RCC 7860 (cell line): Measurements from ENCODE around the gene NPB.
A peak's percentile ranks its signal among the peaks of the same experiment; 100 is the strongest.
"Not testable (repeated sequence)": the region's sequence is repeated elsewhere in the genome, so short reads cannot be mapped to it uniquely, and the experiment has no call there.

ENCODE experiments used
- DNase-seq: peaks from one replicate; pipeline ENCODE4 v3.0.0-alpha.2; 2015; ENCODE audit warnings: low spot score
- FAIRE-seq: peaks from 2 replicates; lab custom pipeline; 2012; peaks lifted over from hg19 to GRCh38; lab: Jason Lieb, UNC

Gene NPB

DNA sequence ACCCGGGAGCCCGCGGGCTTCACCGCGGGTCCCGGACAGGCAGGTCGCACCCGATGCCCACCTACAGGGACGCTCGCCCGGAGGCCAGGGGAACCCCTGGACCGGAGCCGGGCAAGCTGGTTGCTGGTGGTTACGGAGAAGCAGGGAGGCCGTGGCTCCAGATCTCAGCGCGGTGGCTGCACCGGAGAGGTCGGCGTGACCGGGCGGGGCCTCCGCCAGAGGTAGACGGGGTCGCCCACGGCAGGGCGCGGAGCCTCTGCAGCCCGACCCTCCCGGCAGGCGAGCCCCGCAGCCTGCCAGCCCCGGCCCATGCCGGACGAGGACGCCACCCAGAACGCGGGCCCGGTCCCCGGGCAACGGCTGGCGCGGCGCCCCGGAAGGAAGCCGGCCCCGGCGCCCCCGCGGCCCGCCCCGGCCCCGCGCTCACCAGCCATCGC, 8.8 kb downstream of the NPB start:
- DNase-seq (no peak), FAIRE-seq (no peak)

DNA sequence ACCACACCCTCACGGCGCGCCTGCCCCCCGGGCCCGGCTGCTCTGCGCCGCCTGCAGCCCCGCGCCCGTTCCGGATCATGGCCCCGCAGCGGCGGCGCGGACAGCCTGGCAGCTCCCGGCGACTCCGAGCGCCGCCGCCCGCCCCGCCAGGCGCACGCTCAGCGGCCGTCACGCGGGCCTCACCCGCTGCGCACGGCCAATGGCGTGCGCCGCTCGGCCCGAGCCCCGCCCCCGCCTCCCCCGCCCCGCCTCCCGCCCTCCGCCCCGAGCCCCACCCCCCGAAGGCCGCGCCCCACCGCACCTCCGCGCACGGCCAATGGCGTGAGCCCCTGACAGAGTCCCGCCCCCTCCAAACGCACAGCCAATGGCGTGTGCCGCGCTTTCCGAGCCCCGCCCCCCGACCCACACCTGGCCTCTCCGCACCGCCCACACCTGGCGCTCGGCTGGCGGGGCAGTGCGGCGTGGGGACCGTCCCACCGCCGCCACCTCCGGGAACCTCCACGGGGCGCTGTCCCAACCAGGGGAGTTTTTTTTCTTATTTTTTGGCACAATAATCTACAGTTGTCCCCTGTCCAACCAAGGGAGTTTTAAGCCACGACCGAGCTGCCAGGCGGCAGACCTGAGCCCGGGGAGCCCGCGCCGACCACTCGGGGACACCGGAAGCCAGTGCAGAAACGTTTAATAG, 9.4 kb downstream of the NPB start, which contains the start of gene PCYT2:
Gene PCYT2, minus strand, starts transcription at position 123 of the 685 bp plus-strand sequence. Its CDS starts 44 bp downstream, at position 79.
- DNase-seq = peak; percentile 68
- FAIRE-seq = no peak

DNA sequence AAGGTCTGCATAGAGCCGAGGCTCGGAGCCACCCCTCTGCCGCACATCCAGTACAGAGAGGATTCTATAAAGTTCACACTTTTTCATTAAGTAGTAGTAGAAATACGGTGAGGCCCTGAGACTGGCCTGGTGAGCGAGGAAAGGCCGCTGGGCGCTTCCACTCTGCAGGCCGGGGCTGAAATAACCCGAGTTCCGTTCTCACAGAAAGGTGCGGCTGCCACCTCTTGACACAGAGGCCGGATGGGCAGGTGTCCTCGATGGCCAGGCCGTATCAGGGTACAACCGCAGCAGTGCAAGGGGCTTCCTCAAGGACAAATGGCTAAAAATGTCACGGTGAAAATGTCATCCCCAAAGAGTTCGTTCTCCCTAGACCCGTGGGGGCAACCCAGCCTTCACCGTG, 9.9 kb downstream of the NPB start:
- DNase-seq = no peak
- FAIRE-seq = no peak

DNA sequence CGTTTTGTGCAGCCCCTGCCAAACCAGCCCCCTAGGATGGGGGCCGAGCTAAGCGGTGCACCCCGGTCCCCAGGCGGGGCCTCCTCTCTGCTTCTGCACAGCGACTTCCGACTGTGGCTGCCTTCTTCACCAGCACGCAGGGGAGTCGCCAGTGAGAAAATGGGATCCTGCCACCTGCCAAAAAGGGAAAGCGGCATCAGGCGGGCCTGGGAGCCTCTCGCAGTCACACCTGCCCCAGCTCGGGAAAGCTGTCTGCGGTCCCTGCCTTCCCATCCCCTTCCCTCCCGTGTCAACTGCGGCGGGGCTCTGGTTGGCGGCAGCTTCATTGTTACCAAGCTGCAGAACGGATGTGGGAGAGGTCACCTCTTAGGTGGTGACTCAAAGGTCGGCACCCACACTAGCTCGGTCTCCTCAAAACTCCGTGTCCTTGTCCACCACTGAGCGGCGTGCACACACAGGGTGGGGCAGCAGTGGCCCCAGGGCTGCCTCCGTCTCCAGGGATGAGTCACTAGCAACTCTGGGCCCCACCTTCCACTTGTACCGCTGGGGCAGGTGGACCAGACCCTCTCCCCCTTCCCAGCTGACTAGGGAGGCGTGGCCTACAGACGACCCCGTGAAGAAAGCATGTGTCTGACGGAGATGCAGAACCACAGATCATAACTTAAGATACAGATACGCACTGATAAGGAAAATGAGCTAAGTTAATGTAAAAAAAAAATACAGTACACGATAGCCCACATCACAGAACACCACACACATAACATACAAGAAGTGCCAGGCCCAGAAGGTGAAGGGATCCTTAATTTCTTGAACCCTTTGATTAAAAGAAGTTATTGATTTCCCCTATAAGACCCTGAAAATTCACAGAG, 10.6 kb downstream of the NPB start:
- FAIRE-seq = no peak
- DNase-seq = no peak

DNA sequence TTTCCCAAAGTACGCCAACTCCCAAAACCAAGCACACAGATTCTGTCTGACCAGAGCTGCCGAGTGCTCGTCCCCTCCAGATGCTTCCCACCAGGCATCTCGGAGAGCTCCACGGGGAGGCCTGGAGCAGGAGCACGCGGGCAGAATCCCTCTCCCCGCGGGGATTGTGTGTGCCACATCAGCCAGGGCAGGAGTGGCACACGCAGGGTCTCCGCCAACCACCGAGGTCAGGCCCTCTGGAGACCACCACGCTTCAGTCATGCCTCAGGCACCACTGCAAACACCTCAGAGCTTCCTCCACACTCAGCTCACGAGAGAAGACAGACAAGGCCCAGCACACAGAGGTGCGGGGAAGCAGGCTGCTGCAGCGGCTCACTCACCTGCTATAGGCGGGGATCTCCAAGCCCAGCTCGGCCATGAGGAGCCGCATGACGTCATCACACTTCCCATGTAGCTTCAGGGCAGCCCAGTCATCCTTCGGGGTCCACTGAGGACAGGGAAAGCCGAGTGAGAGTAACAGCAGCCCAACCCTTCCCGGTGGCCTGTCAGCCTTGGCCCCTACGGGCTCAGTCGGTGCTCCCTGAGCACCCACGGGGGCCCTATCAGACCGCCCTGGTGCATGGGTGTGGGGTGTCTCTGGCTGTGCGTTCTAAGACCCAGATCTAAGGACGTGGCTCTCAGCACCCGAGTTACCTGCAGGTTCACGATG, 11.5 kb downstream of the NPB start:
- no peak for FAIRE-seq
- DNase-seq = no peak

DNA sequence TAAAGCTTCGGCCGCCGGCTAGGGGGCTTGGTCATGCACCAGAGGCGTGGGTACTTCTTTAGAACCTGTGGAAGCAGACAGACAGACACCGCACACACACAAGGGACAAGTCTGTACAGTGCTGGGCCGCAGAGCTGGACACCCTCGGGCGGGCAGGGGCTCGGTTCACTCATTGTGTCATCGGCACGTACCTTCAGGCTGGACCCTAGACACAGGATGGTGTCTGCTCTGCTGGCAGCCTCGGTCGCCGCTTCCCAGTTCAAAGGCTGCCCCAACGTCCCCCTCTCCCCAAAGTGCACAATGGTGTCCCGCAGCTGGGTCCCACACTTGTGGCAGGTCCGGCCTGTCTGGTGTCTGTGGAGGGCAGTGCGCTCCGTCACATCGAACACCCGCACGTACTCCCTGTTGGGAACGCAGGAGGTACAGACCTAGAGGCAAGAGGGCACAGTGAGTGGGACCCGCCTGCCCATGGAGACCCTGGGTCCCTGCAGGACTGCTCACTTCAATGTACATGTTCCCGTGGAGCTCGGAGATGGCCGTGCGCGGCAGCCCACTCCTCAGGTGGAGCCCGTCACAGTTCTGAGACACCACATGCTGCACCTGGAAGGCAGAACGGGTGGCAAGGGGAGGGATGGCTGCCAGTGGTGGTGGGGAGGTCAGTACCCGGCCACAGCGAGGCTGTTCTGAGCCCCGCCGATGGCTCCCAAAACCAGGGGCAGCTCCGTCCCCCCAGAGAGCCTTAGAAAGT, 12.2 kb downstream of the NPB start:
- FAIRE-seq (no peak), DNase-seq (no peak)

DNA sequence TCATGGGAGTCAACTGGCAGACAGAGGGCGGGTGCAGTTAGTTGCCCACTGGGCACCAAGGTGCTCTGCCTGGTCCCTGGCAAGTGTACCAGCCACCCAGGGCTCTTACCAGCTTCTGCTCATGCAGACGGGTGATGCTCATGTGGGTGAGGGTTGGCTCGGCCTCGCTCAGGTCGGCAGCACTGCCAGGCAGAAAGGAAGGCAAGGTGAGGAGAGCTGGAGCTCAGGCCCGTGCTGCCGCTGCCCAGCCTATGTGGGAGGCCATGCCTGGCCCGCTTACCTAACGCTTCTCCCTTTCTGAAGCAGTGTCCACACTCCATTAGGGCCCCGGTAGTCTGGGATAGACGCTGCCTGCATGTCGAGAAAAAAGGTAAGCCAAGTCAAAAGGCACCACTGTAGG, 13.3 kb downstream of the NPB start:
- no peak for FAIRE-seq

DNA sequence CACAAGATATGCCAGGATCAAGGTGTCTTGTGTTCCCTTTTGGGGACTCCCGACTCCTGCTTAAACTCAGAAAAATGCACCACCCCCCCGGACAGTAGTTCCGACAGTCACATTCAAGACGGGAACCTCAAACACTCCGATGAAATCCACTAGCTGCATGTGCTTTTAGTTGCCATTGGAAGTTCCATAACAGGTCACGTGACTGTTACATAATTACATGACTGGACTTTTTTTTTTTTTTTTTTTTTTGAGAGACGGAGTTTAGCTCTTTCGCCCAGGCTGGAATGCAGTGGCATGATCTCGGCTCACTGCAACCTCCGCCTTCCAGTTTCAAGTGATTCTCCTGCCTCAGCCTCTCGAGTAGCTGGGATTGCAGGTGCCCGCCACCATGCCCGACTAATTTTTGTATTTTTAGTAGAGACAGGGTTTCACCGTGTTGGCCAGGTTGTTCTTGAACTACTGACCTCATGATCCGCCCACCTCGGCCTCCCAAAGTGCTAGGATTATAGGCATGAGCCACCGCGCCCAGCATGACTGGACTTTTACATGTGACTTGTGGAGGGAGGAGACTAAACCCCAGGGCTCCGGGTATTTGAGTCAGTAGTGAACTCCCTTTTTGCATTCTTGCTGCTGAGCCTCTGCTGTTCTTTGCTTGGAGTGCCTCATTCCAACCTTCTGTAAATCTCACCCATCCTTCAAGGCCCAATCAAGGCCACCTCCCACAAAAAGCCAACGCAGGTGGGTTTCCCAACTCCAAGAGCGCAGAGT, 14.4 kb downstream of the NPB start:
- FAIRE-seq = peak; percentile 26
- DNase-seq = peak; percentile 87

More for the DNA sequence above, 13.3 kb downstream of the NPB start:
- DNase-seq = no peak

DNA sequence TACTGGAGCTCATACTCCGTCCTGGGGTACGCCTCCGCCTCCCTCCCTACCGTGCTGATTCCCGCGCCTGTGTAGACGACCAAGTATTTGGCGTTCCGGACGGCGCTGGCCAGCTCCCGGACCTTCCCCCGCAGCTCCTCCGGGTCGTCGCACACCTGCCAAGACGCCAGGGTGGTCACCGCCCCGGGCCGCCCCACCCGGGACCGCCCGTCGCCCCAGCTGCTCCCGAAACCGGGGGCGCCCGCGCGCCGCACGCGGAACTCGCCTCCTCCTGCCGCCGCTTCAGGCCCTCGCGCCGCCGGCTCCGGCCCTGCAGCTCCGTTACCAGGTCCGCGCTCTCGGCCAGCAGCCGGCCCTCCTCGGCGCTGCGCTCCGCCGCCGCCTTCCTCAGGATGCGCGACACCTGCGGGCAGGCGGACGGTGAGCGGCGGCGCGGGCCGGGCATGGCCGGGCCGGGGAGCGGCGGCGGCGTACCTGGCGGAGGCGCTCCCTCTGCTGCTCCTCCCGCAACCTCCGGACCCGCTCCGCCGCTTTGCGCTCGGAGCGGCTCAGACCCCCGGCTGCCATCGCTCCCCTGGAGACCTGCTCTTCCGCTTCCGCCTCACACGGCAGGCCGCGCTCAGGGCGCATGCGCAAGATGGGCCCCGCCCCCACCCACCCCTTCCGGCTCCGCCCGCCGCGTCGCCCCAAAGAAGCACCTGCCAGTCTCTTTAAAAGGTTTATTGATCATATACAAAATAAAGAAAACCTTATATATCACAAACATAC, 15.7 kb downstream of the NPB start, which contains the start of gene SIRT7:
Gene SIRT7, minus strand, starts transcription at position 612 of the 768 bp plus-strand sequence. Its CDS starts 45 bp downstream, at position 567.
- FAIRE-seq (no peak), DNase-seq (peak; percentile 63)

DNA sequence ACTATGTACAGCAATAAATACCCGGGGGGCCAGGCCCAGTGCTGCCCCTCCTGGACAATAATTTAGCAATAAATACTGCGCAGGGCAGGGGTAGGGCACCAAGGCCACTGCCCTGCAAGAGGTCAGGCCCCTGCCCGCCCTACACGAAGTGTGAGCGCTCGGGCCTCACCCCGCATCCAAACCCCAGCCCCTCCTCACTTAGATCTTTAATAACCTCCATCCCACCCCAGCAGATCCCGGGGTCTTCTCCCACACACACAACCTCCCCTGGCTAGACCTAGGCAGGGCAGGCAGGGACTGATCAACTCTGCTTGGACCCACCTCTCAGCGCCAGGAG, 16.3 kb downstream of the NPB start:
- DNase-seq, FAIRE-seq: not testable (repeated sequence)

DNA sequence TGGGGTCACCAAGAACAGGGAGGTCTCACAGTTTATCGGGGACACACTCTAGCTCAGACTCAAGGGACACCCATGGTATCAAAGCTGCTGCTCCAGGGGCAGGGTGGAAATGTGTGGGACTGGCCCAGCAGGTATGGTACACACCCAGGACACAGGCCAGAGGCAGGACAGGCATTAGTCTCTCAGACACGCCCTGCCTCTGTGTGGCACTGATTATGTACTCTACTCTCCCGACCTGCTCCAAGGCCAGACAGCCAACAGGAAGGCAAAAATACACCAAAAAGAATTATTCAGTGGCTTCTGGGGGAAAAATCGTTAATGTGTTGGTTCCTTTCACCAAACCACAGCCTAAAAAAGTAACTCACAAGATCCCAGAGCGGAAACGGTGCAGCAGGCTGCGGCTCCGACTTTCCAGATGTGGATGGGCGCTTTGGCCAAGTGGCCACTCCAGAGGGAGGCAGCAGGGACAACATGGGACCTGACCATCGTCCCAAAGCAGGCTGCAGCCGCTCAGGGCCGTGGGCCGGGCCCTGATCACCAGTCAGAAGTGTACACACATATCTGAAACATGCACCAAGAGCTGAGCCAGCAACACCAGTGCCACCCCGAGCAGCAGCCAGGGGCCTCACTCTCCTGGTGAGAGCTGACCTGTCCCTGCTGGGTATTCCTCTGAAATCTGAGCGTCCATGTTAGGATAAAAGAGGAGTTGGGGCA, 17.0 kb downstream of the NPB start:
- FAIRE-seq = no peak

DNA sequence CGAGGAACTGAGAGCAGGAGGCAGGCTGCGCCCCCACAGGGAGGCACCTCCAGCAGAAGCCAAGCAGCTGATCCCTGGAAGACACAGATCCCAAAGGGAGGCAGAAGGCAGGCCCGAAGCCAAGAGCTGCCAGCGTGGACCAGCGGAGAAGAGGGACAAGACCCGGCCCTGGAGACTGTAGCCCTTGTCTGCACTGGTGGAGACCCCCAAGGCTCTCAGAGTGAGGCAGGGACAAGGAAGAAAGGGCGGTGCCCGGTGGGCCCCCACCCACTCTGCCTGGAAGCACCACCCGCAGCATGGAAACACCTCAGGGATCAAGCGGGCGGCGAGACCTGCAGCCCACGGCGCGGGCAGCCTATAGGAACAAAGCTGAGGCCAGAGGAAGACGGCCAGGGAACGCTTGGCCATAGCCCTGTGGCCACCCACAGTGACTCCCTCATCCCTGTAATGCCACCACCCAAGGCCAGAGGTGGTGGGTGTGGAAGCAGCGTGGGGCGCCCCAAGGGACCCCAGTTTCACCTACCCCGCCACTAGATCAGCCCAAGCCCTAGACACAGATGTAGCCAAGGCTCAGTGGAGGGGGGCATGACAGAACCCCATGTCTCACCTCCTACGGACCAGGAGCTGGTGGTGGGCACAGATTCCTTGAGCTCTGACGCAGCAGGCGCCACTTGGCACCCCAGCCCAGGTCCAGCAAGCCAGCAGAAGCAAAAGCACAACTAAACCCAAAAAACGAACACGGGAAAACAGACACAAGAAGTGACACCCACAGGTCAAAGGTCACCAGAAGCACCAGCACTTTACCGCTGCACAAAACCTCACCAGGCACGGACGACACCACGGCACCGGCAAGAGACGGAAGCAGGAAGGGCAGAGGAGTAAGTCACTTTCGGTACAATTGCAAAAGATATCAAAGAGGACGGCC, 18.8 kb downstream of the NPB start:
- no peak for FAIRE-seq
- no peak for DNase-seq

More for the DNA sequence above, 17.0 kb downstream of the NPB start:
- no peak for DNase-seq

DNA sequence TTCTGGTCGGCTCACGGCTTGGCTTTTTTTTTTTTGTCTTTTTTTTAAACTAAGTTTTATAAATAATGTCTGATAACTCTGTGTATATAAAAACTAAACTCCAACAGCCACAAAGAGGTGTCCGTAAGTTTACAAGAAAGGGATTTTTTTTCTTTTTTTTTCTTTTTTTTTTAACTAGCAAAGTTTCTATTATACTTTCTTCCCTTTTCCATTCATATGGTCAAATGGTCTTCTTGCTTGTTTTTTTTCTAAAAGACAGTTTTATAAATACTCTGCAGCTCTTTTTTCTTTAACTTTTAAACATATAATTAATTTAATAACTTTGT, 19.5 kb downstream of the NPB start:
- no peak for FAIRE-seq

DNA sequence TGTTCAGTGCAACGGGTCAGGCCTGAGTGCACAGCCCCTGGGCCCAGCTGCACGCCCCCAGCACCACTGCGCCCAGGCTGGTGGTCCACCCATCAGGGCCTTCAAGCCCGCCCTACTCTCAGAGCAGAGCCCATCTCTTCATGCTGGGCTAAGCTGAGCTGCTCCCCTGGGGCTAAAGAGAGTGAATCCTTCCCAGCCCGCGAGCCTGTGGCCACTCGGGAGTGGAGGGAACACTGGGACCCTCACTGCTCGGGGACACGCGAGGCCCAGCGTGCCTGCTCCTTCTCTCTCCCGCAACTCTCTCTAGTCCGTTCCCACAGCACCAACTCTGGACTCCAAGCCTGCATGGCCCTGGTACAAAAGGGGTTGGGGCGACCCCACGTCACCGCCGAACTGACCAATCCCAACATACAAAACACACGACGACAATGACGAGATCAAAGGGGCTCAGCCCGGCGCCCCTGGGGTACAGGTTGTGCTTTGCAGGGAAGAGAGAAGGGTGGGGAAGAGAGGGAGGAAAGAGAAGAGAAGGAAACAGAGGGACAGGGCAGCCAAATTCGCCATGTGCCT, 20.0 kb downstream of the NPB start:
- FAIRE-seq = no peak
- DNase-seq = no peak

More for the DNA sequence above, 19.5 kb downstream of the NPB start:
- no peak for DNase-seq

DNA sequence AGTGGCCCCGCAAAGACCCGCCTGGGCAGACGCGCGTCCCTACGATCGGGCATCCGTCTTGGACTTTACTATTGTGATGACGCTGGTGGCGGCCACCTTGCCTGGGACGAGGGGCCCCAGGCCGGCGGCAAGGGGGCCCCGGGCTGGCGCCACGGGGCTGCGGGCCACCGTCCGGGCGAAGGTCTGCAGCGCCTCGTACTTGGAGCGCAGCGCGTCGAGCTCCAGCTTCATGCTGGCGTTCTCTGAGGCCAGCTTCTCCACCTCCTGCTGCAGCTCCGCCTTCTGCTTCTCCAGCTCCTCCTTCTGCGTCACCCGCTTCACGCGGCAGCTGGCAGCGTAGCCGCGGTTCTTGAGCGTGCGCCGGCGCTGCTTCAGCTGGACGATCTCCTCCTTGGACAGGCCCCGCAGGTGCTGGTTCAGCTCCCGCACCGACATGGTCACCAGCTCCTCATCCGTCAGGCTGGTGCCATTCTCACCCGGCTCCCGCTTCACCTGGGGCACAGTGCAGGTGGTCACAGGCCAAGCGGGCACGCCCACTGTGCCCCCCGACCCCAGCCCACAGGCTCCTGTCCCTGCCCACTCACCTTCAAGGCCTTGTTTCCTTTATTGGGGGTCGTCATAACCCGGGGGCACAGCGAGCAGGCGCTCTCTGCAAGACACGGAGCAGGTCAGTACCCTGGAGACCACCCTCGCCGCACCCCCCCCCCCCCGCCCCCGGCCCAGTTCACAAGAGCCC, 20.7 kb downstream of the NPB start:
- DNase-seq (no peak), FAIRE-seq (no peak)
